ENCODE measurements around the gene TRNT1.

Gene TRNT1

GRCh38 chr3:3157484-3157883 lies 30.7 kb downstream of the TRNT1 start:
- H3K4me3 ChIP-seq (ENCODE audit: low read depth, low read length): no peak overlapping the region
- no peak for TF ChIP-seq CTCF (IDR thresholded peaks at IDR 0.05; ENCODE audit: low read depth, low read length)

GRCh38 chr3:3160826-3161225 lies 34.1 kb downstream of the TRNT1 start:
- no peak for TF ChIP-seq CTCF (IDR thresholded peaks at IDR 0.05; ENCODE audit: low read depth, low read length)

GRCh38 chr3:3165241-3165640 lies 38.5 kb downstream of the TRNT1 start:
- no peak for TF ChIP-seq CTCF (IDR thresholded peaks at IDR 0.05; ENCODE audit: low read depth, low read length)
- no peak overlapping the region for H3K4me3 ChIP-seq (ENCODE audit: low read depth, low read length)

More at GRCh38 chr3:3160826-3161225, 34.1 kb downstream of the TRNT1 start:
- no peak overlapping the region for H3K4me3 ChIP-seq (ENCODE audit: low read depth, low read length)

GRCh38 chr3:3165650-3166049 lies 38.9 kb downstream of the TRNT1 start:
- no peak overlapping the region for H3K4me3 ChIP-seq (ENCODE audit: low read depth, low read length)
- no peak for TF ChIP-seq CTCF (IDR thresholded peaks at IDR 0.05; ENCODE audit: low read depth, low read length)

GRCh38 chr3:3170998-3171397 lies 44.3 kb downstream of the TRNT1 start:
- TF ChIP-seq CTCF (IDR thresholded peaks at IDR 0.05; ENCODE audit: low read depth, low read length): peak; percentile 7; the same call in 1 of the 2 replicates

GRCh38 chr3:3172627-3173026 lies 45.9 kb downstream of the TRNT1 start:
- no peak overlapping the region for H3K4me3 ChIP-seq (ENCODE audit: low read depth, low read length)

More at GRCh38 chr3:3170998-3171397, 44.3 kb downstream of the TRNT1 start:
- H3K4me3 ChIP-seq (ENCODE audit: low read depth, low read length): no peak overlapping the region

More at GRCh38 chr3:3172627-3173026, 45.9 kb downstream of the TRNT1 start:
- no peak for TF ChIP-seq CTCF (IDR thresholded peaks at IDR 0.05; ENCODE audit: low read depth, low read length)
